SK-MEL-5 (cell line): ENCODE results near the gene PRKAA1. TPM values are rescaled to one million over a fixed set of nuclear protein-coding genes. Genes with fewer than 3 reads are reported as not detected.

ENCODE experiments used
- DNase-seq: peaks from one replicate; pipeline ENCODE4 v3.0.0-alpha.2; 2016; ENCODE audit warnings: low read depth, low spot score
- in situ Hi-C: cut with HindIII; loops from 2 replicates; pipeline ENCODE4 v1.10.0; 2016; ENCODE audit warnings: low sequenced_read_pairs, high pct_unique_total_duplicates, low pct_unique_long_range_greater_than_20kb
- polyA plus RNA-seq, 2 experiments: library from polyadenylated mRNA; depleted of rRNA; stranded (reverse); fragments of >200 nt; gene quantifications; 2 replicates each; pipeline ENCODE4 v1.2.3, GENCODE V29; 2015
- total RNA-seq: library from RNA; depleted of rRNA; stranded (reverse); fragments of >200 nt; shearing (Covaris generic); gene quantifications from 2 replicates; pipeline ENCODE4 v1.2.3, GENCODE V29; 2014; rRNA removed

PRKAA1 gene
- total RNA-seq: 93.3 and 96.9 TPM in 2 replicates
- 47.3 and 53.2 TPM in 2 replicates for polyA plus RNA-seq (2015; cell fraction: cytosol; rRNA removed)
- polyA plus RNA-seq (2015; cell fraction: nucleus; rRNA removed): 288 and 291 TPM in 2 replicates

- in situ Hi-C loops: no loop called here
- DNase-seq: peak; percentile 93
These were observed at the start of gene PRKAA1 for GRCh38 chr5:40798012-40798800. Gene PRKAA1, minus strand, starts transcription at chr5:40798374. Its CDS starts 185 bp downstream, at chr5:40798189.

DNA sequence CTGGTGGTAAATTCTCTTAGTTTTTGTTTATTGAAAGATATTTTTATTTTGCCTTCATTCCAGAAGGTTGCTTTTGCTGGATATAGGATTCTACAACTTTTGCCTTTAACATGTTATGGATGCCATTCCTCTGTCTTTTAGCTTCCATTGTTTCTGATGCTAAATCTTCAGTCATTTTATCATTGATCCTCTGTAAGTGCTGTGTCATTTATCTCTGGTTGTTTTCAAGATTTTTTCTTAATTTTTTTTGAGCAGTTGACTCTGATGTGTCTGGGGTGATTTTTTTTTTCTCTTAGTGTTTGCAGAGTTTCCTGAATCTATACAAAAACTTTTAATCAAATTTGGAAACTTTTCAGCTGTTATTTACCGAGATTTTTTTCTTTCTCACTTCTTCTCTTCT, 49.4 kb upstream of the PRKAA1 start:
- in situ Hi-C loops: no loop called here
- DNase-seq: no peak

- in situ Hi-C loops: no loop called here
- DNase-seq: no peak
These were observed 48.2 kb upstream of the PRKAA1 start for GRCh38 chr5:40846371-40846770.

GRCh38 chr5:40844565-40844964, 46.4 kb upstream of the PRKAA1 start:
- DNase-seq: no peak
- in situ Hi-C loops: no loop called here

- in situ Hi-C loops: no loop called here
- DNase-seq: no peak
These were observed 44.2 kb upstream of the PRKAA1 start for GRCh38 chr5:40842351-40842750.

DNA sequence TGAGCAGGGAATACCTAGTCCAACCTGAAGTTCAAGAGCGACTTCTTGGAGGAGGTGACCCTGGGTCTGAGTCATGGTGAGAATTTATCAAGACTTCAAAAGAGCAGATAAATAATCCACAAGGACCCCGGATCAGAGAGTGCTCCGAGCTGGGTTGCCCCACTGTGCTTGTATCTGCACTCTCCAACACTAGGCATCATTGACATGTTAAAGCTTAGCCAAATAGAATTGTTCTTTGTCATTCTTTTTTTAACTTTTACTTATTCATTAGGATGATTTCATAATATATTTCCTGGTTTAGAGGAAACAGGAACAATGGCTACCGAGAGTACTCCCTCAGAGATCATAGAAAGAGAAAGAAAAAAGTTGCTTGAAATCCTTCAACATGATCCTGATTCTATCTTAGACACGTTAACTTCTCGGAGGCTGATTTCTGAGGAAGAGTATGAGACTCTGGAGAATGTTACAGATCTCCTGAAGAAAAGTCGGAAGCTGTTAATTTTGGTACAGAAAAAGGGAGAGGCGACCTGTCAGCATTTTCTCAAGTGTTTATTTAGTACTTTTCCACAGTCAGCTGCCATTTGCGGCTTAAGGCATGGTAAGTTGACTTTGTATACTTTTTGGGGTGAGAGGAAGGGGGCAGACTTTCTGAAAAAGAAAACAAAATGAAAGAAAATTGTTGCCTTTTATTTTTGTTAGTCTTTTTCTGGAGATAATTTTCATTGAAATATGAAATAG, 43.1 kb upstream of the PRKAA1 start, which contains the start of gene CARD6:
CARD6 (plus strand) TSS at position 300 of the 738 bp plus-strand sequence; CDS start at position 316, 16 bp downstream.
- DNase-seq: peak; percentile 55
- in situ Hi-C loops: no loop called here

GRCh38 chr5:40838086-40838485, 39.9 kb upstream of the PRKAA1 start:
- in situ Hi-C loops: no loop called here

GRCh38 chr5:40834849-40835787, 36.9 kb upstream of the PRKAA1 start, which contains the start of gene RPL37:
Gene RPL37, minus strand, starts transcription at chr5:40835222. Its CDS starts 37 bp downstream, at chr5:40835185.
- peak; percentile 99 for DNase-seq
- in situ Hi-C loops: no loop called here

More at GRCh38 chr5:40838086-40838485, 39.9 kb upstream of the PRKAA1 start:
- no peak for DNase-seq

- DNase-seq: peak; percentile 39
- in situ Hi-C loops: no loop called here
These were observed 36.2 kb upstream of the PRKAA1 start for GRCh38 chr5:40834391-40834848.

DNA sequence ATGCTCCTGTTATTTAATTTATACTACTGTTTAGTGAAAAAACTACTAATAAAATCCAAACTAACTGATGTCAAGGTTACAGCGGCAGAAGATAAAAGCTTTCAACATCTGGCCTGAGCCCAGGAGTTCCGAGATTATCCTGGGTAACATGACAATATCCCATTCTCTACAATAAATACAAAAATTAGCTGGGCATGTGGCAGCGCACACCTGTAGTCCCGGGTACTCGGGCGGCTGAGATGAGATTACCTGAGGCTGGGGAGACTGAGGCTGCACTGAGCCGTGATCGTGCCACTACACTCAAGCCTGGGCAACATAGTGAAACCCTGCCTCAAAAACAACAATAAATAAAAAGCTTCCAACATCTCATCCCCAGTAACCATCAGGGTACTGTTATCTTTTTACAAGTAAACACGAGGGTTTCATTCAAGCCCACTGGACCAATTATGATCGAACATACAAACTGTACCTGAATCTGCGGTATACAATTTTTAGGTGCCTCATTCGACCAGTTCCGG, 35.6 kb upstream of the PRKAA1 start:
- in situ Hi-C loops: no loop called here

DNA sequence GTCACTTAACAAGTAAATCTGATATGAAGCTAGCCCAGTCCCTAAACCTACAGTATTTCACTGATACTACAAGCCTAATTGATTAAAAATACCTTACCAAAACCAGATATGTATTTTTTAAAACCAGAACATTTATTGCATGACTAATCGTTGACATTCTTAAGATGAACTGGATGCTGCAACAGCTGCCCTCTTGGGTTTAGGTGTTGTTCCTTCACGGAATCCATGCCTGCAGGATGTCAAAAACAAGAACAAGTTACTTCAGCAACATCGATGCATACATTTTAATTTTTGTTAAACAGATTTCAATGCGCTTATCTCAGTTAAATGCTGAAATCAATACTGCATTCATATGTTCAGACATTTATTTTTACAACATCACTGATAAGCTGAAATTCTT, 34.2 kb upstream of the PRKAA1 start:
- in situ Hi-C loops: no loop called here
- no peak for DNase-seq

More for the DNA sequence above, 35.6 kb upstream of the PRKAA1 start:
- no peak for DNase-seq

- in situ Hi-C loops: no loop called here
- DNase-seq: no peak
These were observed 33.4 kb upstream of the PRKAA1 start for GRCh38 chr5:40831346-40832210.

GRCh38 chr5:40829748-40830533, 31.8 kb upstream of the PRKAA1 start:
- in situ Hi-C loops: no loop called here

DNA sequence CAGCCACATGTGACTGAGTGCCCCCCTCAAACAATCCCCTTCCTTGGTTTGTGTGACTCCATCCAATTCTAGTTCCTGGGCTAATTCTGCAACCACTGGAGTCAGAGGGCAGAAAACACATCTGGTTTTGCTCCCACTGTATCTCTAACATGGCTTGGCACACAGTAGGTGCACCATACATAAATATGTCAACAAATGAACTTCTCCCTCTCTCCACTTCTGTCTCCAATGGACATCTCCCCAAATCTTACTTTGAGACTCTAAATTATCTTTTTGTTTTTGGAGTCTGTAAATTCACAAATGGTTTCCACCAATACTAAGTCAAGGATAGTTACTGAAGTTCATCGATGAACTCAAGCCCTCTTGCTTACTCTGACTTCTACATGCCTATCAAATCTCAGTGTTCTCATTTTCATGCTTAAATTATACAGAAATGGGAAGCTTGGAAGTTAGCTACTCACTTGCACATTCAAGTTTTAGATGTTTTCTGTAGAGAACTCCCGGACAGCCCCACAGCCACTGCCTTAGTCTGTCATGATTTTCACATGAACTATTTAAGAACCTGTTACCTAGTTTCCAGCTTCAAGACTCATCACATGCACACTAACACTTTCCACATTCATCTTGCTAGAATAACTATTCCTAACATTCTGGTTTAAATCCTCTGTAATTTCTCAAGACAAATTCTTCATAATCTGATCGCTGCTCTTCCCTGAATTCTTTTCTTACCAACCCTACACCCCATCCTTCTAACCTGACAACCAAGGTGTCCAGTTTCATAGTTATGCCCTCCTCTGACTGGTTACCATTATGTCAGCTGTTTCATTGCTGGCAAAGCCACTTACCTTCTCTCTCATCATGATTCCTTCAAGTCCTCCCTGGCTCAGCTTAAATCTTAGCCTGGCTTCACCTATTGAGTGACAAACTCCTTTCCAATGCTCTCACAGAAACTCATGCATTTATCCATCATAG, 30.8 kb upstream of the PRKAA1 start:
- in situ Hi-C loops: no loop called here
- DNase-seq: no peak

More at GRCh38 chr5:40829748-40830533, 31.8 kb upstream of the PRKAA1 start:
- no peak for DNase-seq
